LNCAP (cell line): ENCODE measurements around the gene ZNF878.

ENCODE experiments used
- TF ChIP-seq, protein P1 (sequence below): fragments of 450-650 bp; IDR thresholded peaks from 2 replicates; pipeline ENCODE4 v1.5.1; 2017; ENCODE audit warnings: mild to moderate bottlenecking

ZNF878 gene

DNA sequence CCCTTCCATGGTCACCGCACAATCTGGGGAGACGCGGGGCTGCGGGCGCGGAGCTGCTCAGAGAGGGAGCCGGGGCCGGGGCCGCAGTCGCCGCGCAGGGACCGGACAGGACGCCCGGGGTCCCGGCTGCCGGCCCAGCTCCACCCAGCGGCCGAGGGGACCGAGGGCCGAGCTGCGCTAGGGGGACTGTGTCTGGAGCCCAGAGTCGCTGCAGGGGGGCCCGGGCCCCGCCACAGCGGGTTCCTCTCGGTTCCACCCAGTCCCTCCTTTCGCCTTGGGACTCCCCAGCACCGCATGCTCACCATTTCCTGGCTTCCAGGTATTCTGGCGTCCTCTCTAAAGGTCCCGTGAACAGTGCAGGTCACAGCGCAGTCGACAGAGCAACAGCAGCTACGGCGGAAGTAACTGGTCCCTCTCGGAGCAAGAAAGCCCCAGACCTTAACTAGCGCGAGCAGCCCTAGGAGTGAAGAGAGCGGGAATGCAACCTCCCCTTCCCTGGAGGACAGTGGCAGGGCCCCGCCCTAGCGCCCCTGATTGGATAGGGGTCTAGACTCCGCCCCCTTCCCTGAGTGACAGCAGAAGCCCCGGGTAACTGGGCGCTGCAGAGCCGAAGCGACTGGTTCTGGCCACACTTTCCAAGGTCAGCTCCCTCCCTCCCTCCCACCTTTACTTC is at the start of gene ZNF878:
ZNF878 (minus strand) TSS at position 465 of the 673 bp plus-strand sequence; CDS start at position 305, 160 bp downstream.
- TF ChIP-seq, protein P1, sequence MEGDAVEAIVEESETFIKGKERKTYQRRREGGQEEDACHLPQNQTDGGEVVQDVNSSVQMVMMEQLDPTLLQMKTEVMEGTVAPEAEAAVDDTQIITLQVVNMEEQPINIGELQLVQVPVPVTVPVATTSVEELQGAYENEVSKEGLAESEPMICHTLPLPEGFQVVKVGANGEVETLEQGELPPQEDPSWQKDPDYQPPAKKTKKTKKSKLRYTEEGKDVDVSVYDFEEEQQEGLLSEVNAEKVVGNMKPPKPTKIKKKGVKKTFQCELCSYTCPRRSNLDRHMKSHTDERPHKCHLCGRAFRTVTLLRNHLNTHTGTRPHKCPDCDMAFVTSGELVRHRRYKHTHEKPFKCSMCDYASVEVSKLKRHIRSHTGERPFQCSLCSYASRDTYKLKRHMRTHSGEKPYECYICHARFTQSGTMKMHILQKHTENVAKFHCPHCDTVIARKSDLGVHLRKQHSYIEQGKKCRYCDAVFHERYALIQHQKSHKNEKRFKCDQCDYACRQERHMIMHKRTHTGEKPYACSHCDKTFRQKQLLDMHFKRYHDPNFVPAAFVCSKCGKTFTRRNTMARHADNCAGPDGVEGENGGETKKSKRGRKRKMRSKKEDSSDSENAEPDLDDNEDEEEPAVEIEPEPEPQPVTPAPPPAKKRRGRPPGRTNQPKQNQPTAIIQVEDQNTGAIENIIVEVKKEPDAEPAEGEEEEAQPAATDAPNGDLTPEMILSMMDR: no peak

DNA sequence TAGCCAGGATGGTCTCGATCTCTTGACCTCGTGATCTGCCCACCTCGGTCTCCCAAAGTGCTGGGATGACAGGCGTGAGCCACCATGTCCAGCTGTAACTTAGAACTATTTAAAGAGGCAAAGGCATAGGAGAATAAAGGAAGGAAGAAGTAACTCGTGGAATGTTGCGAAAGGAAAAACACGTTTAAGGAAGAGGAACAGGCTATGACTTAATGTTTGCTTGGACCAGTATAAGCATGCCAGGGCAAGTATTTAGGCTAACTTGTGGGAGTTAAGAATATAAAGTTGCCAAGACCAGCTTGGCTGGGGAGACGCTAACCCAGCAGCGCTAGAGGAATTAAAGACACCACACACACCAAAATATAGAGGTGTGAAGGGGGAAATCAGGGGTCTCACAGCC is 45.3 kb upstream of the ZNF878 start:
- TF ChIP-seq, protein P1: no peak

DNA sequence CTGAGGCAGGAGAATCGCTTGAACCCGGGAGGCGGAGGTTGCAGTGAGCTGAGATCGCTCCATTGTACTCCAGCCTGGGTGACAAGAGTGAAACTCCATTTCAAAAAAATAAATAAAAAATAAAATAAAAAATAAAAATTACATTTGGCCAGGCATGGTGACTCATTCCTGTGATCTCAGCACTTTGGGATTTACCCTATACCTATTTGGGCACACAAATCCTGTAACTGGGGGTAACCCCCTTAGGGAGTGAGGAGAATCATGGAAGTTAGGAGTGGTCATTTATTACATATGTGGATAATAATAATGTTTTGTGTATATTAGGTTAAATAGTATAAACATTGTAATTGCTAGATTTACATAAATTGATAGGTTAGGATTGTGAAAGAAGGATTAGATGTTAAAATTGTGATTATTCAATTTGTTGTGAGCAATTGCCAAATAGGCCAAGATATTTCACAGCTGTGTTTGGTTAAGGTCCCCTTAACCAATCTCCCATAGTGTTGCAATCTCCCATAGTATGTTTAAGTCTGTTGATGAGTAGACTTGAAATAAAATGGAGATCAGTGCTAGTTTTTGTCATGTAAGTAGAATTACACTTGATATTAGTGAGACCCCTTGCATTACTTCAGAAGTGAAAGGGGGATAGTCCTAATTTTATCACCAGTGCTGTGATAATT is 42.5 kb upstream of the ZNF878 start:
- TF ChIP-seq, protein P1: no peak

DNA sequence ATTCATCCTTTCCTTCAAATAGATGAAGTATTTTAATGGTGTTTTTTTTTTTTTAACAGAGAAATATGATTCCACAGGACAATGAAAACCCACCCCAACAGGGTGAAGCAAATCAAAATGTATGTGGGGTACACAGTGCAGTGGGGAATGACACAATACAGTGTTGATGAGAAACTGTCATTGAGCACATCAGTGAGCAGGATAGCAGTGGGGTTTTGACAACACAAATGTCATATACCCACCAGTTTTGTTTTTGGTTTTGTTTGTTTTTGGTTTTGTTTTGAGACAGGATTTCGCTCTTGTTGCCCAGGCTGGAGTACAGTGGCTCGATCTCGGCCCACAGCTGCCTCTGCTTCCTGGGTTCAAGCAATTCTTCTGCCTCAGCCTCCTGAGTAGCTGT is 41.0 kb upstream of the ZNF878 start:
- TF ChIP-seq, protein P1: no peak

DNA sequence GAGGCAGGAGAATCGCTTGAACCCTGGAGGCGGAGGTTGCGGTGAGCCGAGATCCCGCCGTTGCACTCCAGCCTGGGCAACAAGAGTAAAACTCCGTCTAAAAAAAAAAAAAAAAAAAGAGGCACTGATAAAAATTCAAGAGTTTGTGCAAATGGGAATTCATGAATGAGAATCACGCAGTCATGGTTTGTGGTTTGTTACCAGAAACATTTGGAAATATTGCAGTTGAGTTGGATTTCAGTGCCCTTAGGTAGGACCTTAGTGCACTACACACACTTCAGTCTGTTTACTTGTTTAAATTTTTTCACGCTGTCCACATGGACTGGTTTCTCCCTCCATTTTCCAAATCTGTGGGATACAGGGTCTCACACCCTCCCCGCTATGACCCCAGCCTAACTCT is 40.2 kb upstream of the ZNF878 start:
- TF ChIP-seq, protein P1: no peak

DNA sequence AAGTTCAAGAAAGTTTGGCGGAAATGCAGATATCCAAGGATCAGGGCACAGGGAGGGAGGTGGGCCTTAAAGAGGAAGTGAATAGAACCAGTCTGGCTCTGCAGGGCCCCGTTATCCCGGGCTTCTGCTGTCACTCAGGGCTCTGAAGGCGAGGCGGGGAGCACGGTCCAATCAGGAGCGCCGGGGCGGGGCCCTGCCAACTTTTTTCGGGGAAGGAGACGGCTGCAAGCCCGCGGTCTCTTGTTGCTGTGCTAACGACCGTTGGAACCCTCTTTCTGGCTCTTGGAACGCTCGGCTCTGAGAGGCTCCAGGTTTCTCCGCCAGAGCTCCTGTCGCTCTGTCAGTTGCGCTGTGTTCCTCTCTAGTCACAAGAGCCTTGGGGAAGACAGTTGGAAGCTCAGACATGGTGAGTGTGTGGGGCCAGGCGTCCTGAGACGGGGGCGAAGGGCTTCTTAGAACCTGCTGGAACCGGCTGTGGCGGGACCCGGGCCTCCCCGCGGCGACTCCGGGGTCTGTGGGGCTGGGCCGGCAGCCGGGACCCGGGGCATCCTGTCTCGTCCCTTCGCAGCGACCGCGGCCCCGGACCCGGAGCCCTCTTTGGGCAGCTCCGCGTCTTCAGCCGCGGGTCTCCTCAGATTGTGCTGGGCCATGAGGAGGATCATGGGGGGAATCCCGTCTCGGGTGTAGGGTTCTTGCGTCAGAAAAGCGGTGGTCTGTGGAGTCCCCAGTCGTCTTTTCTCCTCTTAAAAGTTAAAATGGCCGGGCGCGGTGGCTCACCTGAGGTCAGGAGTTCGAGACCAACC is 39.5 kb upstream of the ZNF878 start:
- TF ChIP-seq, protein P1: no peak

DNA sequence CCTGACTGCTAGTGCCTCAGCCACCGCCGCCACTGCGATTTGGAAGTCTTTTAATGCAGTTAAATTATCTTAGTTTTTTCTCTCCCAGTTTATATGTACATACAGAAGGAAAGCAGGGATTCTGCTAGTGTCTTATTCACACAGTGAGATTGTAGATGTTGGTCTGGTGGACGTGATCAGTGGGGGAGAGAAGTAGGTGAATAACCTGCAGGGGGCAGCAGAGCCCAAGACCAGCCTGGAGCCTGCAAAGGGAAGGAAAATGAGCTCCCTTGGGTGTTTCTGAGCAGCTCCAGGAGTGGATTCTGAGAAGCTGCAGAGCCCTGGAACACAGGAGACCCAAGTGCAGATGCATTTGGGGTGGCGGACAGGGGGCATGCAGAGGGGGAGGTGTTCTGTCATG is 38.0 kb upstream of the ZNF878 start:
- TF ChIP-seq, protein P1: peak; percentile 51
